B cell (primary cell): ENCODE data around the gene SLC16A12.

Source experiments
- EZH2 ChIP-seq: IDR thresholded peaks from 2 replicates; pipeline ENCODE4 v1.6.1; 2012; ENCODE audit warnings: borderline replicate concordance, low read depth, mild to moderate bottlenecking, moderate library complexity, low read length; ENCODE audit not compliant: insufficient read depth, poor library complexity, severe bottlenecking
- TF ChIP-seq, protein P1 (sequence below): fragments of 200-600 bp; IDR thresholded peaks from one replicate; pipeline ENCODE4 v1.8.0; 2022; ENCODE audit warnings: antibody characterized with exemption, mild to moderate bottlenecking

DNA sequence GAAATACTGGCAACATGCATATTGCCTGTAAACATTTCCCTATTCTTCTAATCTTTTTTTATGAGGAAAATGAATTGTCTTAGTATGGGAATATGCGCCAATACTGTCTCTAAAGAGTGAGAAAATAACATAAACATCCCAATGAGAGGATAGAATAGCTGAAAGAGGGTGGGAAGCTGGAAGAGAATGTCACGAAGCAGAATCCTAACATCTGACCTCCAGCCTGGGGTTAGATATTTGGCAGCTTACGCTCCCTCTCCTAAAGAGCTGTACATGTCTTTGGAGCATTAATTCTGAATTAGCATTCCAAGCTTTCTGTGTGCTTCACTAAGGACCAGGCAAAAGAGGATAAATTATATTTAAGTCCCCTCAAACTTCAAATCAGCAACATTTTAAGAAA lies 31.6 kb upstream of the SLC16A12 start:
- TF ChIP-seq, protein P1, sequence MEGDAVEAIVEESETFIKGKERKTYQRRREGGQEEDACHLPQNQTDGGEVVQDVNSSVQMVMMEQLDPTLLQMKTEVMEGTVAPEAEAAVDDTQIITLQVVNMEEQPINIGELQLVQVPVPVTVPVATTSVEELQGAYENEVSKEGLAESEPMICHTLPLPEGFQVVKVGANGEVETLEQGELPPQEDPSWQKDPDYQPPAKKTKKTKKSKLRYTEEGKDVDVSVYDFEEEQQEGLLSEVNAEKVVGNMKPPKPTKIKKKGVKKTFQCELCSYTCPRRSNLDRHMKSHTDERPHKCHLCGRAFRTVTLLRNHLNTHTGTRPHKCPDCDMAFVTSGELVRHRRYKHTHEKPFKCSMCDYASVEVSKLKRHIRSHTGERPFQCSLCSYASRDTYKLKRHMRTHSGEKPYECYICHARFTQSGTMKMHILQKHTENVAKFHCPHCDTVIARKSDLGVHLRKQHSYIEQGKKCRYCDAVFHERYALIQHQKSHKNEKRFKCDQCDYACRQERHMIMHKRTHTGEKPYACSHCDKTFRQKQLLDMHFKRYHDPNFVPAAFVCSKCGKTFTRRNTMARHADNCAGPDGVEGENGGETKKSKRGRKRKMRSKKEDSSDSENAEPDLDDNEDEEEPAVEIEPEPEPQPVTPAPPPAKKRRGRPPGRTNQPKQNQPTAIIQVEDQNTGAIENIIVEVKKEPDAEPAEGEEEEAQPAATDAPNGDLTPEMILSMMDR: no peak
- TF ChIP-seq EZH2: no peak
